PFSK-1 (cell line): ENCODE data around the gene PCK2.

Experiments used
- FOXP2 ChIP-seq: optimal IDR thresholded peaks from 2 replicates; pipeline ENCODE3; 2011; ENCODE audit warnings: borderline replicate concordance, control low read depth, inconsistent platforms; ENCODE audit not compliant: insufficient read depth; ENCODE audit errors: extremely low read length, extremely low read depth
- POLR2AphosphoS5 ChIP-seq: IDR thresholded peaks from 2 replicates; pipeline ENCODE4 v1.6.1; 2012; ENCODE audit warnings: low read depth, mild to moderate bottlenecking, control low read depth, low read length, moderate library complexity
- SIN3A ChIP-seq: IDR thresholded peaks from 2 replicates; pipeline ENCODE4 v1.6.1; 2012; ENCODE audit warnings: mild to moderate bottlenecking, low read length, moderate library complexity, borderline replicate concordance; ENCODE audit not compliant: insufficient read depth
- TAF1 ChIP-seq: IDR thresholded peaks from 2 replicates; pipeline ENCODE4 v1.6.1; 2012; ENCODE audit warnings: low read length, control low read depth, borderline replicate concordance; ENCODE audit not compliant: insufficient read depth
- TF ChIP-seq, protein P1 (sequence below), 2 experiments: IDR thresholded peaks; 2 replicates each; pipeline versions ENCODE4 v1.6.1 to v1.8.0; 2011 to 2012; ENCODE audit warnings: low read depth in 2 of 2, low read length in 2 of 2, control low read depth in 1 of 2, inconsistent platforms in 1 of 2, mild to moderate bottlenecking in 1 of 2, moderate library complexity in 1 of 2; ENCODE audit not compliant: insufficient read depth in 1 of 2

Gene PCK2

DNA sequence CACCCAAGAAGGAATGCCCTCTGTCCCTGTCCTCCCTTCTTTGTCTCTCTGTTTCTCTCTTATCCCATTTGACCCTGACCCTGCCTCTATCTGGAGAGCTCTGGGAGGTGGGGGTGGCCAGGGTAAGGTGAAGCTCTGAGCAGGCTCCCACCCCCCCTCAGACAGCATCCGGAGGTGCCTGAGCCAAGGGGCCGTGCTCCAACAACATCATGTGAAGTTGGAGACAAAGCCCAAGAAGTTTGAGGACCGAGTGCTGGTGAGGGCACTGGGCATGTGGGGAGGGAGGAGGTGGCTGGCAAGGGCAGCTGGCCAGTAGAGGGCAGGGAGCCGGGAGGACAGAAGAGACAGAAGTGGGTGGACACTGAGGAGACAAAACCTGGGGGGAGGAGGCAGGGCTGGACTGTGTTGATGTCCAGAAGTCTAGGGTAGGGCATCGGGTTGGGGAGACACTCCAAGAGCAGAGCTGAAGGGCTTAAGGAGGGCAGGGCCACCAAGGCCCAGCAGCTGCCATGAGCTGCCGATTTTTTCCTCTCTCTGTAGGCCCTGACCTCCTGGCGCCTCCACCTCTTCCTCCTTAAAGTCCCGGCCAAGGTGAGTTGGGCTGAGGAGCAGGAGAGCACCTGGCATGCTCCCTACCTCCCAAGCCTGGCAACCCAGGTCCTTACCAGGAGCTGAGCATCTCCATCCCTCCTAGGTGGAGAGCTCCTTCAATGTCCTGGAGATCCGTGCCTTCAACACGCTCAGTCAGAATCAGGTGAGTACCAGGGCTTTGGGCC, 40.4 kb upstream of the PCK2 start:
- TF ChIP-seq TAF1: no peak
- TF ChIP-seq, protein P1, sequence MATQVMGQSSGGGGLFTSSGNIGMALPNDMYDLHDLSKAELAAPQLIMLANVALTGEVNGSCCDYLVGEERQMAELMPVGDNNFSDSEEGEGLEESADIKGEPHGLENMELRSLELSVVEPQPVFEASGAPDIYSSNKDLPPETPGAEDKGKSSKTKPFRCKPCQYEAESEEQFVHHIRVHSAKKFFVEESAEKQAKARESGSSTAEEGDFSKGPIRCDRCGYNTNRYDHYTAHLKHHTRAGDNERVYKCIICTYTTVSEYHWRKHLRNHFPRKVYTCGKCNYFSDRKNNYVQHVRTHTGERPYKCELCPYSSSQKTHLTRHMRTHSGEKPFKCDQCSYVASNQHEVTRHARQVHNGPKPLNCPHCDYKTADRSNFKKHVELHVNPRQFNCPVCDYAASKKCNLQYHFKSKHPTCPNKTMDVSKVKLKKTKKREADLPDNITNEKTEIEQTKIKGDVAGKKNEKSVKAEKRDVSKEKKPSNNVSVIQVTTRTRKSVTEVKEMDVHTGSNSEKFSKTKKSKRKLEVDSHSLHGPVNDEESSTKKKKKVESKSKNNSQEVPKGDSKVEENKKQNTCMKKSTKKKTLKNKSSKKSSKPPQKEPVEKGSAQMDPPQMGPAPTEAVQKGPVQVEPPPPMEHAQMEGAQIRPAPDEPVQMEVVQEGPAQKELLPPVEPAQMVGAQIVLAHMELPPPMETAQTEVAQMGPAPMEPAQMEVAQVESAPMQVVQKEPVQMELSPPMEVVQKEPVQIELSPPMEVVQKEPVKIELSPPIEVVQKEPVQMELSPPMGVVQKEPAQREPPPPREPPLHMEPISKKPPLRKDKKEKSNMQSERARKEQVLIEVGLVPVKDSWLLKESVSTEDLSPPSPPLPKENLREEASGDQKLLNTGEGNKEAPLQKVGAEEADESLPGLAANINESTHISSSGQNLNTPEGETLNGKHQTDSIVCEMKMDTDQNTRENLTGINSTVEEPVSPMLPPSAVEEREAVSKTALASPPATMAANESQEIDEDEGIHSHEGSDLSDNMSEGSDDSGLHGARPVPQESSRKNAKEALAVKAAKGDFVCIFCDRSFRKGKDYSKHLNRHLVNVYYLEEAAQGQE (IDR thresholded peaks at IDR 0.05; ENCODE audit: insufficient read depth in 1 of 2, low read depth in 2 of 2, low read length in 2 of 2): no peak
- no peak for TF ChIP-seq SIN3A

- no peak for TF ChIP-seq FOXP2
These were observed 39.8 kb upstream of the PCK2 start for GRCh38 chr14:24054324-24054641.

DNA sequence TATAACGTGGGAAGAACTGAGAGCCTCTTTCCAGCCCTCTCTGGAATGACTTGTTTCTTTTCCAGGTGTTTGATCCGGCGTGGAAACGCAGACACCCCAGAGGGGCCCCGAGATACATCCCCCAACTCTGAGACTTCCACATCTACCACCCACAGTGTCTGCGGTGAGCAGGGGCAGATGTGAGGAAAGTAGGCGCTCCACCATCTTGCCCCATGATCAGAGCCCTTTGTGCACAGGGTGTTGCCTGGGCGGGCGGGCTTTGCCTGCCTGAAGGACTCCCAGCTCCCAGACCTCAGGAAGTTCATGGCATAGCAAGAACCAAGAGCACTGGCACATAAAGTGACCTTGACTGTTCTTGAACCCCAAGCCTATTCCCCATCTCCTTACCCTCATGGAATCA, 39.5 kb upstream of the PCK2 start:
- no peak for TF ChIP-seq FOXP2
- no peak for TF ChIP-seq SIN3A
- TF ChIP-seq POLR2AphosphoS5: no peak
- TF ChIP-seq TAF1: no peak
- TF ChIP-seq, protein P1 (IDR thresholded peaks at IDR 0.05; ENCODE audit: insufficient read depth in 1 of 2, low read depth in 2 of 2, low read length in 2 of 2): no peak

- no peak for TF ChIP-seq TAF1
- TF ChIP-seq, protein P1 (IDR thresholded peaks at IDR 0.05; ENCODE audit: insufficient read depth in 1 of 2, low read depth in 2 of 2, low read length in 2 of 2): no peak
- no peak for TF ChIP-seq POLR2AphosphoS5
- no peak for TF ChIP-seq SIN3A
- TF ChIP-seq FOXP2: no peak
These were observed 37.9 kb upstream of the PCK2 start for GRCh38 chr14:24055971-24056799.

GRCh38 chr14:24056800-24057184, 37.3 kb upstream of the PCK2 start:
- TF ChIP-seq SIN3A (no peak), FOXP2 (no peak), TAF1 (no peak), POLR2AphosphoS5 (no peak)
- TF ChIP-seq, protein P1 (IDR thresholded peaks at IDR 0.05; ENCODE audit: insufficient read depth in 1 of 2, low read depth in 2 of 2, low read length in 2 of 2): no peak
